HG03378 (cell line): ENCODE measurements around the gene OGFOD1.
"Not testable (repeated sequence)": the region's sequence is repeated elsewhere in the genome, so short reads cannot be mapped to it uniquely, and the experiment has no call there.

Source experiments
- ATAC-seq: cut with Tn5 transposase; IDR thresholded peaks from one replicate; pipeline ENCODE4 v1.9.1; 2021; ENCODE audit warnings: mild to moderate bottlenecking, moderate library complexity; ENCODE audit not compliant: unreplicated experiment

Gene OGFOD1

GRCh38 chr16:56479469-56479868 is 28.1 kb downstream of the OGFOD1 start:
- ATAC-seq = no peak

GRCh38 chr16:56480776-56481467 is 29.6 kb downstream of the OGFOD1 start:
- no peak for ATAC-seq

GRCh38 chr16:56481468-56482122 is 30.2 kb downstream of the OGFOD1 start:
- no peak for ATAC-seq

GRCh38 chr16:56482683-56483236 is 31.4 kb downstream of the OGFOD1 start:
- ATAC-seq = no peak

- no peak for ATAC-seq
Observed at GRCh38 chr16:56483394-56483793, 32.0 kb downstream of the OGFOD1 start.

GRCh38 chr16:56488035-56488434 is 36.7 kb downstream of the OGFOD1 start:
- ATAC-seq = no peak

- not testable (repeated sequence) for ATAC-seq
Observed at GRCh38 chr16:56488868-56489267, 37.5 kb downstream of the OGFOD1 start.

GRCh38 chr16:56491657-56492261 is 40.4 kb downstream of the OGFOD1 start:
- ATAC-seq = no peak

- no peak for ATAC-seq
Observed at GRCh38 chr16:56493126-56493525, 41.8 kb downstream of the OGFOD1 start.

GRCh38 chr16:56493815-56494214 is 42.5 kb downstream of the OGFOD1 start:
- no peak for ATAC-seq

GRCh38 chr16:56505181-56505580 is 53.8 kb downstream of the OGFOD1 start:
- ATAC-seq = no peak

GRCh38 chr16:56506941-56507340 is 55.6 kb downstream of the OGFOD1 start:
- ATAC-seq = no peak

- ATAC-seq = no peak
Observed at GRCh38 chr16:56510544-56510943, 59.2 kb downstream of the OGFOD1 start.

GRCh38 chr16:56512025-56512424 is 60.7 kb downstream of the OGFOD1 start:
- no peak for ATAC-seq

- no peak for ATAC-seq
Observed at GRCh38 chr16:56513091-56513490, 61.7 kb downstream of the OGFOD1 start.

GRCh38 chr16:56513972-56514371 is 62.6 kb downstream of the OGFOD1 start:
- no peak for ATAC-seq

- no peak for ATAC-seq
Observed at GRCh38 chr16:56514845-56515244, 63.5 kb downstream of the OGFOD1 start.

- no peak for ATAC-seq
Observed at GRCh38 chr16:56515665-56516064, 64.3 kb downstream of the OGFOD1 start.

GRCh38 chr16:56517206-56517605 is 65.9 kb downstream of the OGFOD1 start:
- ATAC-seq = no peak

- ATAC-seq = no peak
Observed at GRCh38 chr16:56518425-56518824, 67.1 kb downstream of the OGFOD1 start.

GRCh38 chr16:56519459-56520250 is 68.3 kb downstream of the OGFOD1 start, which contains the start of gene BBS2:
Gene BBS2, minus strand, starts transcription at chr16:56520024. Its CDS starts 162 bp downstream, at chr16:56519862.
- peak; percentile 61 for ATAC-seq
